Activated CD4-positive, CD25-positive, alpha-beta regulatory T cell treated with anti-CD3 and anti-CD28 coated beads, Interleukin-2, amount 50 U/mL, for 16 hours (primary cell): ENCODE results near the gene ALG12.

Experiments
- DNase-seq: peaks from one replicate; pipeline ENCODE4 v3.0.0-alpha.2; 2020; ENCODE audit warnings: low read depth, low spot score

ALG12 gene

DNA sequence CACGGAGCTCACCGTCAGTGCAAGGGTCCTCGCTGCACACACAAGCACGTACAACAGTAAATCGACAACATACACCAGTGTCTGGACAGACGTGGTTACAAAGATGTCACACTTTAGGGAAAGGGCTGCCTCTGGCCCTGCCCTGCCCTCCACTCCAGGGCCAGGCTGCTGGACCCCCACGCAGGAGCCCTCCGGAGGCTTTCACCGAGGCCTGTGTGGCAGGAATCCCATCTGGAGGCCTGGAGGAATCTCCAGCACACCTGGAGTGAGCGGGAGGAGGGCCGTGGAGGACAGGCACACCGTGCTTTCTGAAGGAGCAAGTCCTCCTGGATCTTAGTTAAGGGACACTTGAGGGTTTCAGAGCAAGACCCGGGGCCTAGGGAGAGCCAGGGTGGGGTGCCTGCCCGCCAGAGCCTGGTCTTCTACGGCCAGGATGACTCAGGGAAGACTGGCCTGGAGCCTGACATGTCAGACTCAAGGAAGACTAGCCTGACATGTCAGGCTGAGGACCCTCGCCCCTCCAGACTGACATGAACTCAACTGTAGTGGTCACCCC is 40.2 kb upstream of the ALG12 start:
- DNase-seq = no peak

DNA sequence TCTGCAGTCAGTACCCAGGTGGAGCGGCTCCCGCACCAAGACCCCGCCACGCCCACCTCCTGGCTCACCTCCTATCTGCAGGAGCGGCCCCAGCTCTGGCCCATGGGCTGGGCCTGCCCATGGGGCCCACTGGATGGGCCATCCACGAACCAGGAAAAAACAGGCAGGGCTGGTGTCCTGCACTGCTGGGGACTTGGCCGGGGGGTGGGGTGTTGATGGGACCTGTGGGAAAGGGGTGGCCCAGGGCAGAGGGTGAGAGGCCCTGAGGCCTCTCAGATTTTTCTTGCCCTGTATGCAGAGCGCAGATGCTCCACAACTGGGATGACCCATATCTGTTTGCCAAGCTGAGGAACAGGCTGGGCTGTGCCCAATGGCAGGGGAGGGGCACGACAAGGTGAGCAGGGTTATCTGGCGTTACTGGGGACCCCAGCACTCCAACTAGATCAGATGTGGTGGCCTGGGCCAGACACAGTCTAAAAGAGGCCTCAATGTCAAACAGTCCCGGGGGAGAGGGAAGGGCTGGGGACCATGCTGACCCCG is 39.7 kb upstream of the ALG12 start:
- DNase-seq = no peak

DNA sequence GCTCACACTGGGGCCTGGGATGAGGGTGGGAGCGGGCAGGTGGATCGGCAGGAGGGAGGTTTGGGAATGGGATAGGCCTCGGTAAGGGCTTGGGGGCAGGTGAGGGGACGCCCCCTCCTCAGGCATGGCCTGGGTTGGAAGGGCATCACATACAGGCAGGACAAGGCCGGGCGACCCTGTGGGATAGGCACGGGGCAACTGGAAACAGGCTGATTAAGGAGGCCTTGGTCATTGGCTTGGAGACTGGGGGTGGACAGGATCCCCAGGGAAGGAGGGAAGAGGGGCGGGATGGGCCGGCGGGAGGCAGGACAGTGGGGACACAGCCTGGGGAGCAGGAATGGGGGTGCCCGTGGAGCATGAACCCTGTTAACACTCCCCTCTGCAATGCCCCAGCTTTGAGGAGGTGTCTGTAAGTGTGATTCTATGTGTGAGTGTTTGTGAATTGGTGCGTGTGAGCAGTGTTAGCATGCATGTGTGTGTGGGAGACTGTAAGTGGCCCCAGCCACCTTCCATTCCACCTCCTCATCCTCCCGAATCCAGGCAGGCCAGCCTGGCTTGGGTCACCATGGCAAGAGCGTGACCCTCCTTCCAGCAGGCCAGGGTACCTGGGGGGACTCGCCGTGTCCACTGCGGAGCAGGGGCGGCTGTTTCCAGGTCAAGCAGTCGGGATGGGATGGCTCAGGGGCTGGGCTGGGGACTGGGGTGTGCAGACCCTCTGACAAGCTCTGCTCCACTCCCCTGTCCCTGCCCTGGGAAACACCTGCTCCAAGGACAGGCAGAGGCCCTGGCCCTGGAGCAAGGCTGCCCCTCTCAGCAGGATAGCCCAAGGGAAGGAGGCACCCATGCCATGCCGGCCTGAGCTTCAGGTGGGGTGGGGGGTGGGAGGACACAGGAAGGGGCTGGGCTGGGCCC is 38.9 kb upstream of the ALG12 start:
- DNase-seq = no peak

DNA sequence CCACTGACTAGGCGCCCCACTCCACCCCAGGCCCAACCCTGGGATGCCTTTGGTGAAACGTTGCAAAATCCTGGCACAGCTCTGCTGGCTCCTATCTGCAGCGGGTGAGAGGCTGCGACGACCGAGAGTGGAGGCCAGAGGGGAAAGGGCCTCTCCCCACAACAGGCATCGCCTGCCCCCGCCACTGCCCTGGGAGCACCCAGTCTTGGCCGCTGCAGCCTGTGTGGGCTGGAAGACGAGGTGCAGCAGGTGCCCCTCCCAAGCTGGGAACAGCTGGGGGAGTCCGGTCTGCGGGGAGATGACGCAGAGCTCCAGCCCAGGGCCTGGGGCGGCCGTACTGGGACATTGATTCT is 38.2 kb upstream of the ALG12 start:
- no peak for DNase-seq

DNA sequence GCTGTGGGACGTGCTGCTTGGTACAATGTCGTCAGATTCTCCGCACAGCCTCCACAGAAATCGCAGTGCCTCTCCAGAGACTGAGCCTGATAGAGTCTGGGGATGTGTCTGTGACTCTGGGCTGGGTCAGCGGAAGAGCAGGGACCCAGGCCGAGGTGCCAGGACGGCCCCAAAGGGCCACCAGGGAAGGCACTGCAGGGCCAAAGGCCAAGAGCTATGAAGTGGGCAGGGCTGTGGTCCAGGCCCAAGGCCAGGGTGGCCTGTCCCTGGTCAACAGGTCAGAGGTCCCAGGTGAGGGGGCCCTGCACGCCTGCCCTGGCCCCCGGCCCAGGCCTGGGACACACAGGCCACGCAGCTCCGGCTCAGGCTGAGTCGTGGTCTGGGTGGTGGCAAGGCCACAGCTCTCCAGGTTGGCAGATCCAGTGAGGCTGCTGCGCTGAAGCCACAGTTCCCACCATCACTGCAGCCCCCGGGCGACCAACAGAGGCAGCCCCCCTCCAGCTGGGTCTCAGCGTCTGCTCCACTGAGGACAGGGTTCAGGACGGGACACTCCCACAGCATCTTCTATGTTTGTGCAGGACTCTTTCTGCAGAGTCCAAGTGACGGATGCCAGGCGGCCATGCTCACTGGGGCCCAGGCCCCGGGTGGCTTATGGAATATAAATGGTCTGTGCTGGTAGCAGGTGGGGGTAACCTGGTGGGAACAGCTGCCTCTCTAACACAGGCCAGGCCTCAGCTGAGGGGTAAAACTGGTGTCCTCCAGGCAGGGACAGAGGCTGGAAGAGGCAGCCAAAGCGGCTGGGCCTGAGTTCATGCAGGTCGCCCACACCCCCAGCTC is 37.6 kb upstream of the ALG12 start:
- no peak for DNase-seq

DNA sequence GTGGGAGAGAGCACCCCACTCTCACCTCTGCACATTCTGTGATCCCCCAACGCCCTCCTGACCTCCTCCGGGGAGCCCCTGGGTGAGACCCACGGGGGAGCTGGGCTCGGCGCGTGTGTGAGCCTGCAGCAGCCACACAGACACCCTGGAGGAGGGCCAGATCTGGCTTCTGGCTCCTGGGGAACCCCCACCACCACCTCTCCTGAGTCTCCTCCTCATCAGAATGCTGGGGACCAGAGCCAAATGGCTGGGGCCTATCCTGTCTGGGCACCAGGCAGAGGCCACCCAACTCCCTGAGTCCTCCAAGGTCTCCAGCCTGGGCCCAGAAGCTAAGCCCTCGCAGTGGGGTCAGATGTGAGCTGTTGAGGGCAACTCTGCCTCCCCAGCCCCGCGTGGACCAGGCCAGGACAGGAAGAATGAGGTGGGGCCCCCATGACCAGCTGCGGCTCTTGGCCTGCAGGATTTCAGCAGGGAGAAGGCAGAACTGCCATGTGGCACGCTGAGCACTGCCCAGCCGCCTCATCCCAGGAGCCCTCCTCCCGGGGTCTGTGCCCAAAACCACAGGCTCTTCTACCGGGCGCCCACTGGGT is 36.8 kb upstream of the ALG12 start:
- DNase-seq = no peak

DNA sequence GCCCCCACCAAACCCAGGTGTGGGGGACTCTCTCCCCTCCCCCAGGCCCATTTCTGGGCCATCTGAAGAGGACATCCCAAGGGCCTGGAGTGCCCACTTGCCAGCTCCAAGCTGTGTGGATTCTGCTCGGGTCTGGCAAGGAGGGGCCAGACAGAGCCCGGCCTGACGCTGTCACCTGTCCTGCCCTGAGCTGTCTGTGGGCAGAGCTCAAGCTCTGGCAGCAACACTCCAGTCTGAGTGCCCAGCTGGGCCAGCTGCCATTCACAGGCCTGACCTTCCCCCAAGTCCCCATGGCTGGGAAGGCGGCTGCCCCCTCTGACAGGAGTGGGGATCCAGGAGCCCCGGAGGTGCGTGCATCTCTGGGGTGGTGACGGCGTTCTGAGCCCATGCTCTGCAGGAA is 36.1 kb upstream of the ALG12 start:
- no peak for DNase-seq

DNA sequence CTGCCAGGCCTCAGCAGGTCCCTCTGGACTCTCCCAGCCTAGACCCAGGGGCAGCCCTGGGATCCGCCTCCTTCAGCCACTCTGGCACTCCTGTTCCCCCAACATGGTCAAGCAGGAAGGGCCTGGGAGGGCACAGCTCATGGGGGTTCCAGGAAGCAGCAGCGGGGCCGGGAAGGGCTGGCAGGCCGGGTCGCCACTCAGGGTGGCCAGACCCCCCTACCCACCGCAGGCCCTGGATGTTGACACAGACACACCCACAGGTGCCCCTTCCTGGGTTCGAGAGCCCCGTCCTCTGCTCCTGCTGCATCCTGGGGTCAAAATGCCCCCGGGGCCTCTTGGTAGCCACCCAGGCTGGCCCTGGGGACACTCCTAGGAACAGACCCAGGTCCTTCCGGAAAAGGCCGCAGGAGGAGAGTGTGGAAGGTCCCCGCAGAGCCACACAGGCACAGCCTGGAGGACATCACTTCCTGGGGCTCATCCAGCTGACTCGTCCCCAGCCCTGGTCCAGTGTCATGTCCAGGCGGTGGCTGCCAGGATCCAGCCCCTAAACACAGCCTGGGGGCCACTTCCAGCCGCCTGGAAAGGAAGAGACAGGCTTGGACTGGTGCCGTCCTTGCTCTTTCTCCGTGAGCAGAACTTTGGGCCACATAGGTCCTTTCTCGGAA is 35.6 kb upstream of the ALG12 start:
- DNase-seq = no peak

DNA sequence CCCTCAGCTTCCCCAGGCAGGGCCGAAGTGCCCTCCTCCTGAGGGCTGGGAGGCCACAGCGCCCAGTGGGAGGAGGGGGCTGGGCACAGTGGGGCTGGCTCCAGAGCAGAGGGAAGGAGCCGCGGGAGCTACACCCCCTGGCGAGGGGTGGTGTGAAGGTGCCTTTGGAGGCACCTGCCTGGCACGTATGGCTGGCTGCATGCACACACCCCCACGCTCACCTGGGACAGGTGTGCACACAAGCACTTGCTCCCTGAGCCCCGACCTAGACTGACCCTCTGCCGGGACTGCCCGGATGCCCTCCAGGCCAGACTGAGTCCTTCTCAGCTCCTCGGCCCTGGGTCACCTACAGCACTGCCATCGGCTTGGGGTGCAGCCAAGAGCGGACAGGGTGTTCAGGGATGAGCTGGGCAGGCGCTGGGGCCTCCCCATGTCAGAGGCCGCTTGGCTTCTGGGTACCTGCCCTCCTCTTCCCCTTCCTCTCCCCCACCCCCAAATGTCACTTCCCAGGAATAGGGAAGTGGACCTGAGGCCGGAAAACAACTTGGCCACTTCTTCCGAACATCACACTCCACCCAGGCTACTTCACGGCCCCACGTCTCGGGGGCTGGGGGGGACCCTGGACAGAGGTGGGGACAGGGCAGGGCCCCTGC is 34.9 kb upstream of the ALG12 start:
- DNase-seq = no peak

DNA sequence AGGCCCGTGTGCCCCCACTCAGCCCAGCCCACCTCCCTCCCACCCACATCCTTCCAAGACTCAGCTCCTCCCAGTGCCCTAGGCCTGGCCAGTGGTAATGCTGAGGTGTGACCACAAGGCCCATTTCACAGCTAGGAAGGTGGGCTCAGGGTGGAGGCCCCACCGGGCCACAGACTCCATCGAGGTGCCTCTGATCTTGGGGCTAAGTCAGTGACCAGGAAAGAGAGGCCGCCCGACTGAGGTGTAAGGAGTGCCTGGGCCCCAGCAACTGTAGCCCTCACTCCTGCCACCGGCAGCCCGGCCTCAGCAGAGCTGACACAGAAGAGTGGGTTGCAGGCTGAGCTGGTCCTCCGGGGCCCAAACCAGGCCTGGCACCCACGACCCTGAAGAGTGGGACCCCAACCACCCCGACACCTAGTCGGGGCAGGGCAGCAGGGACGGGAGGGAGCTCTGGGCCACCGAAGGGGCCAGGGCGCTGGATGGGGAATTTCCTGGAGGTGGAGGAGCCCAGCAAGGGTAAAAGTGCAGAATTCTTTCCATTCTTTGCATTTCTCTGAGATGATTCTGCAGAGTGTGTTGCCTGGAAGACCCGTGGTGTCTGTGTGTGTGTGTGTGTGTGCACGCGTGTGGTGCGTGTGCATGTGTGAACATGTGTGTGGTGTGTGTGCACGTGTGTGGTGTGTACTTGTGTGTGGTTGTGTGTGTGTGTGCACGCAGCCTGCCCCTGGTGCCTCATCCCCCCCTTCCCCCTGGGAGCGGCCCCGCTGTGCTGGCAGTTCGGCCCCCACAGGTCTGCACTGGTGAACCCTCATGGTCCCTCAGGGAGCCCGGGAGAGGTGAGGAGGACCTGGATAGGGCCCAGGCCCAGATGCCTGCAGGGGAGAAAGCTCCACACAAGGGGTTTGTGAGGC is 34.0 kb upstream of the ALG12 start:
- DNase-seq = no peak

DNA sequence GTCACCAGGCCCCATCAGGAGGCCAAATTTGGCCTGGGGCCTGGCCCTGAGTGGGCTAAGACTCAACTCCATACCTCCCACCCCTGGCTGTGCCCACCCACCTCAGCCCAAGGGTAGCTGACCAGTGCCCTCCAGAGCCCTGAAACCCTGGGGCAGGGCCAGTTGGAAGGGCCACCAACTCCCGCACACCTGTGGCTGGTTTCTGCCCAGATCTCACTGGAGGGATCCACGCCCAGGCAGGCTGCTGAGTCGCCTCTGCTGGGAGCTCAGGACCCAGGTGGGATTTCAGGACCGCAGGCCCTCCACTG is 33.4 kb upstream of the ALG12 start:
- DNase-seq = no peak

DNA sequence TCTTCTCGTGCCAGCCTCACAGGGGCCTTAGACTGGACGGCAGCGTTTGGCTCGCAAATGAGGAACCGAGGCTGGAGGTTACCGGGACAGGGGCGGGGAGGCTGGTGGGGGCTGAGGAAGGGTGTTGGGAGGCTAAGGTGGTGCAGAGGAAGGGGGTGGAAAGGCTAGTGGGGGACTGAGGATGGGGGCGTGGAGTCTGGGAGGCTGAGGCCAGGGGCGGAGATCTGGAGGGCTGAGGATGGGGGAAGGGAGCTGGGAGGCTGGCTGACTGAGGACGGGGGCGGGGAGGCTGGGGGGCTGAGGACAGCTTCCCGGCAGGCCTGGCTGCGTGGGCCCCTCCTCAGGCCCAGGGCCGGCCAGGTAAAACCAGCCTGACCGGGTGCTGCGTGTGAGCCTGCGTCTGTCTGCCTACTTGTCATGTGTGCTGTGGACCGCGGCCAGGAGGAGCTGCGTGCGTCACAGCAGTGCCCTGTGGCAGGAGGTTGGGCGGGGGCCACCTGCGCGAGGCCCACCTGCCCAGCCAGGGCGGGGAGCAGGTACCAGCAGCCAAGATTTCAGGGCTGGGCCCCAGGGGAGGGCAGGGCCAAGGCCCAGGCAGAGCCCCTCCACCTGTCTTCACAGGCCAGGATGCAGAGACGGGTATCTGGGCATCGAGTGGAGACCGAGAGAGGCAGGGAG is 32.9 kb upstream of the ALG12 start:
- no peak for DNase-seq

DNA sequence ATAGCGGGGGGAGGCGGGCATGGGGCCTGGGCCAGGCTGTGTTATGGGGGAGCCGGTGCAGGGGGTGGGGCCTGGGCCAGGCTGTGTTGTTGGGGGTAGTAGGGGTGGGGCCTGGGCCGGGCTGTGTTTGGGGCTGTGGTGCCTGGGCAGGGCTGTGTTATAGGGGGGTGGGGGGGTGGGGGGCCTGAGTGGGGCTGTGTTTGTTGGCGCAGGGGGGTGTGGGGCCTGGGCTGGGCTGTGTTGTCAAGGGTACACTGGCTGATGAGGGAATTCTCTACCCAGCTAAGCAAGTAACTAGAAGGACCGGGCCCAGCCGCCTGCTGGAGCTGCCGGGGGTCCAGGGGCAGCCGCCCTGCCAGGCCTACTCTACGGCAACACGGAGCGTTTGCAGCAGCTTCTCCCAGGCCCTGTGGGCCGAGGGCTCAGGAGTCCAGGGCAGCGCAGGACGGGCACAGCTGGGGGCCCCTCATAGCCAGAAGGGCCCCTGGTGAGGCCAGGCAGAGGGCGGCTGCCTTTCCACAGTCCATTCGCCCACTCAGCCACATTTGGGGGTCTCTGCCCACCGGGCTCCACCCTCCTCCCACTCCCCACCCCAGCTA is 32.3 kb upstream of the ALG12 start:
- DNase-seq = no peak

DNA sequence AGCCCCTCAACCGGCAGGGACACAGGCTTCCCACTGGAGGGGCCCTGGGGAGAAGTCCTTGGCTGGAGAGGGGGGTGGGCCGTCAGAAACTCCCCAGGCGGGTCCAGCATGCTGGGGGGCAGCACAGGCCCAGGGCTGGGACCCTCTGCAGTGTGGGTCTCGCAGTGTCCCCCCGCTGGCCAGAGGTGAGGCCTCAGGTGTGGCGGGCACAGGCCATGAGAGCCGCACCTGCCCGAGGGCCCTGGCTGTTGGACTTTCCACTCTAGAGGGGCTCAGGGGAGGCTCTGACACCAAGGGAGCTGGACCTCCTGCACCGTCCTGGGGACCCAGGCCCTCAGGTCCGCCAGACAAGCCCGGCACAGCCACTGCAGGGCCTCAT is 31.7 kb upstream of the ALG12 start:
- DNase-seq = no peak

DNA sequence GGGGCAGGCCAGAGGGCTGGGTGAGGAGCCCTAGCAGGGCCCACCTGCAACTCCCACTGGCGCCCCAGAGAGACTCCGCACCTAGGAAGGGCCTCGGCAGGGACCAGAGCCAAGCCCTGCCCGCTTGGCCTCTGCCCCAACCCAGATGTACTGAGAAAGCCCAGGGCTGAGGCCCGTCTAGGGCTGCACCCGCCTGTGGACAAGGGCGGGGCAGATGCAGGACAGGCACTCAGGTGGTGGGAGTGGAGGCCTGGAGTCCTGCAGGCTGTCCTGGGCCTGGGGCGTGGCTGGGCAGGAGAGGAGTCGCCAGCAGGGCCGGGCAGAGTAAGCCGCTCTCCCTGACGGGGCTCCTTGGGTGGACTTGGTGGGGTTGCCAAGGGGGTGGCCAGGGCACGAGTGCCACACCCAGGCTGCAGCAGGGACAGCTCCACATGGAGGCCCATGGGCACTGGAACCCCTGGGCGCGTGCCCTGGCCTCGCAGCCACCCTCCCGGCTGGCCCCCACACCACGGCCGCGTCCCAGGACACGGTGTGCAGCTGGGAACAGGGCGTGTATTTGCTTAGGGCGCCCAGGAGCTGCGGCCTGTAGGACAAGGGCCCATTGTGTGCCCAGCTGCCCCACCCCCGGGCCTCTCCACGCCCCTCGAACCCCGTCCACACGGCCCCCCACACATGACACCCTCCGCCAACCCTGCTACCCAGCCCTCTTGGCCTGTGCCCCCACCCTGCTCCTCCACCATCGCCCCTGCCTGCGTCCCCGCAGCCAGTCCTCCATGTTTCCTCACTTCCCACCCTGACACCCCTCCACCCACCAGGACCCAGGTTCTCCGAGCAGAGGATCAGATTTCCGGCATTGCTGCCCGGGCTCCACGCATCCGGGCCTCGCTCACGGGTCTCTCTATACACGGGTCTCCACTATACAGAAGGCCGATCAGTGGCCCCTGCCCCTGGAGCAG is 31.0 kb upstream of the ALG12 start:
- DNase-seq = no peak

DNA sequence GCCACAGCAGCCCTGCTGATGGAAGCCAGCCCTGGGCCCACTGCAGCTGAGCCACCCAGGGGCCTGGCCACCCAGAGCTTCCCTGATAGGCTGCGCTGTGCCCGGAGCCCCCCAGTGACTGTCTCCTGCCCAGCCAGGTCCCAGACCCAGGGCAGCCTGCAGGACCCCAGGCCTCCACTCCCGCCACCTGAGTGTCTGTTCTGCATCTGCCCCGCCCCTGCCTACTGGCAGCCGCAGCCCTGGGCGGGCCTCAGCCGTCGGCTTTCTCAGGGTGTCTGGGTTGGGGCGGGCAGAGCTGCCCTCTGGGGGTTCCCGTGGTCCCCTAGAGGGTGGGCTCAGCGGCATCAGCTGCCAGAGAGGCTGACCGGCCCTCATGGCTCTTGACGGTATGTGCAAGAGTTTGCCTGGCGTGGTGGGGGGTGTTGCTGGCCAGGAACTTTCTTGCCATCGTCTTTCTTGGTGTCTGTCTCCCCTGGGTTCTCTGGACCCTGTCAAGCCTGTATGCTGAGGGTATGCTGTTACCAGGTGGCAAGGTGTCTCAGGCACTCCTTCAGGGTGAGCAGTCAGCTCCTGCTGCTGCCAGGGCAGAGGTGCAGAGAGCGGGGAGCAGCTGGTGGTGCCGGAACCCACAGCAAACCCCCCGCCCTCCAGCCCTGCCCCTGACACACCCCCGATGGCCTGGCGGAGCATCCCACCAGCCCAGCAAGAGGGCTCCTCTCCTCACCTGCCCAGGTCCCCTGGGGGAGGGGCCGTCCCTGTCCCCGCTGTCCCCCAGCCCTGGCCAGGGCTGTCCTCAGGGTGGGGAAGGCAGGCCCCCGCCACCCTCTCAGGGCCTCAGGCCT is 30.1 kb upstream of the ALG12 start:
- no peak for DNase-seq

DNA sequence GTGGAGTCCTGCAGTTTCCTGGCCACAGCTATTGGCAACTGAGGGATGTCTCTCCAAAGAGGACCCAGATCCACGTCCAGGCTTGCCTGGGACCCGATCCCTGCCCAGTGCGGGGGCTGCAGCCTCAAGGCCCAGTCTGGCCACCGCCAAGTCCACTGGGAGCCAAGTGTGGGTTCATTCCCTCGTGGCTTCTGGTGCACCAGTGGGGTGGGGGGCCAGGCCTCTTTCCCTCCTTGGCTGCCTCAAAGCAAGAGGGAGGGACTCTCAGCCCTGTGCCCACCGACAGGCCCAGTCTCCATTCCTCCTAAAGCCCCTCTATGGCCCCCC is 29.0 kb upstream of the ALG12 start:
- no peak for DNase-seq
